H1 (cell line): Measurements from ENCODE around the gene CYP2F1.
"Not testable (repeated sequence)": the region's sequence is repeated elsewhere in the genome, so short reads cannot be mapped to it uniquely, and the experiment has no call there.

ENCODE experiments used
- CEBPB ChIP-seq: IDR thresholded peaks from 2 replicates; pipeline ENCODE4 v1.6.1; 2012; ENCODE audit warnings: low read depth, low read length
- EP300 ChIP-seq, 2 experiments: IDR thresholded peaks; 1 replicate in 1 of 2; 2 replicates in 1 of 2; pipeline ENCODE4 v1.6.1; 2011 to 2012; ENCODE audit warnings: low read depth in 2 of 2, low read length in 2 of 2, mild to moderate bottlenecking in 2 of 2, borderline replicate concordance in 1 of 2, inconsistent platforms in 1 of 2, moderate library complexity in 1 of 2
- EZH2 ChIP-seq: fragments of 200-600 bp; sonication (generic); IDR thresholded peaks from 2 replicates; pipeline ENCODE4 v1.7.1; 2012; ENCODE audit warnings: low read depth, mild to moderate bottlenecking, moderate library complexity, low read length, inconsistent platforms; ENCODE audit not compliant: severe bottlenecking
- FOSL1 ChIP-seq: IDR thresholded peaks from 2 replicates; pipeline ENCODE4 v1.6.1; 2011; ENCODE audit warnings: mild to moderate bottlenecking, low read depth, low read length, moderate library complexity; ENCODE audit not compliant: insufficient read depth
- PHF8 ChIP-seq: fragments of 200-600 bp; sonication (generic); conservative IDR thresholded peaks from 2 replicates; pipeline ENCODE4 v1.7.1; 2012; ENCODE audit warnings: low read depth, mild to moderate bottlenecking, inconsistent platforms, low read length, moderate library complexity
- POLR2AphosphoS5 ChIP-seq: IDR thresholded peaks from 2 replicates; pipeline ENCODE4 v1.6.1; 2011; ENCODE audit warnings: low read depth, low read length
- RFX5 ChIP-seq: IDR thresholded peaks from 2 replicates; pipeline ENCODE4 v1.6.1; 2011; ENCODE audit warnings: low read depth, low read length, improper control_type of control experiment, borderline replicate concordance
- YY1 ChIP-seq: IDR thresholded peaks from 2 replicates; pipeline ENCODE4 v1.6.1; 2011; ENCODE audit warnings: low read depth, mild to moderate bottlenecking, low read length
- TF ChIP-seq, protein P1 (sequence below), 3 experiments: IDR thresholded peaks; 1 replicate in 2 of 3; 2 replicates in 1 of 3; pipeline versions ENCODE4 v1.5.1 to v1.6.1; 2011; ENCODE audit warnings: low read length in 3 of 3, mild to moderate bottlenecking in 3 of 3, inconsistent platforms in 2 of 3, low read depth in 1 of 3, moderate library complexity in 1 of 3; ENCODE audit not compliant: insufficient read depth in 1 of 3; ENCODE audit errors: control extremely low read depth in 1 of 3
- TF ChIP-seq, protein P2 (sequence below): IDR thresholded peaks from 2 replicates; pipeline ENCODE4 v1.6.1; 2011; ENCODE audit warnings: low read length, improper control_type of control experiment
- TF ChIP-seq, protein P3 (sequence below): IDR thresholded peaks from 2 replicates; pipeline ENCODE4 v1.6.1; 2011; ENCODE audit warnings: low read depth, mild to moderate bottlenecking, low read length; ENCODE audit not compliant: insufficient read depth

DNA sequence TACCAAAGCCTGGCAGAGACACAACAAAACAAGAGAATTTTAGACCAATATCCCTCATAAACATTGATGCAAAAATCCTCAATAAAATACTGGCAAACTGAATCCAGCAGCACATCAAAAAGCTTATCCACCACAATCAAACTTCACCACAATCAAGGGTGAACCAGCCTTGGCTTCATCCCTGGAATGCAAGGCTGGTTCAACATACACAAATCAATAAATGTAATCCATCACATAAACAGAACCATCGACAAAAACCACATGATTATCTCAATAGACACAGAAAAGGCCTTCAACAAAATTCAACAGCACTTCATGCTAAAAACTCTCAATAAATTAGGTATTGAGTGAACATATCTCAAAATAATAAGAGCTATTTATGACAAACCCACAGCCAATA is 12.0 kb upstream of the CYP2F1 start:
- not testable (repeated sequence) for TF ChIP-seq YY1; POLR2AphosphoS5; PHF8; EZH2; RFX5; CEBPB; FOSL1; EP300 (IDR thresholded peaks at IDR 0.05; ENCODE audit: borderline replicate concordance in 1 of 2, low read depth in 2 of 2, low read length in 2 of 2)
- TF ChIP-seq, protein P1, sequence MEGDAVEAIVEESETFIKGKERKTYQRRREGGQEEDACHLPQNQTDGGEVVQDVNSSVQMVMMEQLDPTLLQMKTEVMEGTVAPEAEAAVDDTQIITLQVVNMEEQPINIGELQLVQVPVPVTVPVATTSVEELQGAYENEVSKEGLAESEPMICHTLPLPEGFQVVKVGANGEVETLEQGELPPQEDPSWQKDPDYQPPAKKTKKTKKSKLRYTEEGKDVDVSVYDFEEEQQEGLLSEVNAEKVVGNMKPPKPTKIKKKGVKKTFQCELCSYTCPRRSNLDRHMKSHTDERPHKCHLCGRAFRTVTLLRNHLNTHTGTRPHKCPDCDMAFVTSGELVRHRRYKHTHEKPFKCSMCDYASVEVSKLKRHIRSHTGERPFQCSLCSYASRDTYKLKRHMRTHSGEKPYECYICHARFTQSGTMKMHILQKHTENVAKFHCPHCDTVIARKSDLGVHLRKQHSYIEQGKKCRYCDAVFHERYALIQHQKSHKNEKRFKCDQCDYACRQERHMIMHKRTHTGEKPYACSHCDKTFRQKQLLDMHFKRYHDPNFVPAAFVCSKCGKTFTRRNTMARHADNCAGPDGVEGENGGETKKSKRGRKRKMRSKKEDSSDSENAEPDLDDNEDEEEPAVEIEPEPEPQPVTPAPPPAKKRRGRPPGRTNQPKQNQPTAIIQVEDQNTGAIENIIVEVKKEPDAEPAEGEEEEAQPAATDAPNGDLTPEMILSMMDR (IDR thresholded peaks at IDR 0.05; ENCODE audit: control extremely low read depth in 1 of 3, insufficient read depth in 1 of 3, low read depth in 1 of 3, low read length in 3 of 3) = not testable (repeated sequence)
- TF ChIP-seq, protein P2, sequence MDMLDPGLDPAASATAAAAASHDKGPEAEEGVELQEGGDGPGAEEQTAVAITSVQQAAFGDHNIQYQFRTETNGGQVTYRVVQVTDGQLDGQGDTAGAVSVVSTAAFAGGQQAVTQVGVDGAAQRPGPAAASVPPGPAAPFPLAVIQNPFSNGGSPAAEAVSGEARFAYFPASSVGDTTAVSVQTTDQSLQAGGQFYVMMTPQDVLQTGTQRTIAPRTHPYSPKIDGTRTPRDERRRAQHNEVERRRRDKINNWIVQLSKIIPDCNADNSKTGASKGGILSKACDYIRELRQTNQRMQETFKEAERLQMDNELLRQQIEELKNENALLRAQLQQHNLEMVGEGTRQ = not testable (repeated sequence)
- TF ChIP-seq, protein P3, sequence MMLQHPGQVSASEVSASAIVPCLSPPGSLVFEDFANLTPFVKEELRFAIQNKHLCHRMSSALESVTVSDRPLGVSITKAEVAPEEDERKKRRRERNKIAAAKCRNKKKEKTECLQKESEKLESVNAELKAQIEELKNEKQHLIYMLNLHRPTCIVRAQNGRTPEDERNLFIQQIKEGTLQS = not testable (repeated sequence)
